PC-3 (cell line): ENCODE data around the gene ZNF800. TPM values are rescaled to one million over a fixed set of nuclear protein-coding genes. Genes with fewer than 3 reads are reported as not detected.

Experiments used
- ATAC-seq: fragments of 200-7000 bp; cut with Tn5 transposase; 2 replicates; pipeline ENCODE4 v1.9.1; 2020; ENCODE audit warnings: mild to moderate bottlenecking, moderate library complexity
- BruUV-seq: library from RNA; stranded (reverse); fragments of 400-500 nt; replicated peaks from 2 replicates; lab custom pipeline; 2021; lab: Mats Ljungman, UMichigan
- CTCF ChIA-PET: fragments of 300-600 bp; sonication (Branson Sonifier 250); formaldehyde crosslinking; loops from one replicate; lab custom pipeline; 2022; ENCODE audit warnings: antibody characterized with exemption; lab: Charles Lee
- POLR2A ChIA-PET: fragments of 300-600 bp; sonication (Branson Sonifier 250); formaldehyde crosslinking; loops from one replicate; lab custom pipeline; 2022; ENCODE audit warnings: antibody characterized with exemption; ENCODE audit not compliant: unreplicated experiment; lab: Charles Lee
- DNase-seq: peaks from one replicate; pipeline ENCODE4 v3.0.0-alpha.2; 2015
- H2AFZ ChIP-seq: fragments of 300-600 bp; sonication (generic); 2 replicates; pipeline ENCODE4 v1.6.0; 2016; ENCODE audit warnings: antibody characterized with exemption, low read length
- H3F3A ChIP-seq: fragments of 300-600 bp; sonication (generic); one replicate; pipeline ENCODE4 v1.6.0; 2017; ENCODE audit warnings: antibody characterized with exemption, low read length, control low read depth, mild to moderate bottlenecking; ENCODE audit not compliant: unreplicated experiment
- H3K27ac ChIP-seq: fragments of 300-600 bp; sonication (generic); 2 replicates; pipeline ENCODE4 v1.5.1; 2016; ENCODE audit warnings: mild to moderate bottlenecking, low read length
- H3K27me3 ChIP-seq: fragments of 300-600 bp; sonication (generic); 2 replicates; pipeline ENCODE4 v1.6.1; 2016; ENCODE audit warnings: low read length, mixed read lengths
- H3K36me3 ChIP-seq: fragments of 300-600 bp; sonication (generic); 2 replicates; pipeline ENCODE4 v1.6.1; 2016; ENCODE audit warnings: low read depth, mixed run types, low read length, mixed read lengths
- H3K4me1 ChIP-seq: fragments of 300-600 bp; sonication (generic); 2 replicates; pipeline ENCODE4 v1.5.1; 2016; ENCODE audit warnings: low read length; ENCODE audit not compliant: insufficient read depth
- H3K4me2 ChIP-seq: fragments of 300-600 bp; sonication (generic); 2 replicates; pipeline ENCODE4 v1.6.0; 2016; ENCODE audit warnings: low read length
- H3K4me3 ChIP-seq: fragments of 300-600 bp; sonication (generic); 2 replicates; pipeline ENCODE4 v1.5.1; 2016; ENCODE audit warnings: mild to moderate bottlenecking, low read length, mixed read lengths
- H3K79me2 ChIP-seq: fragments of 300-600 bp; sonication (generic); 2 replicates; pipeline ENCODE4 v1.6.1; 2017; ENCODE audit warnings: low read length, mixed read lengths
- H3K9ac ChIP-seq: fragments of 300-600 bp; sonication (generic); 2 replicates; pipeline ENCODE4 v1.6.0; 2016; ENCODE audit warnings: mild to moderate bottlenecking, low read length
- H3K9me2 ChIP-seq: fragments of 300-600 bp; sonication (generic); replicated peaks from 2 replicates; pipeline ENCODE4 v1.6.1; 2016; ENCODE audit warnings: mixed run types, low read length, mixed read lengths
- H3K9me3 ChIP-seq: fragments of 300-600 bp; sonication (generic); 2 replicates; pipeline ENCODE4 v1.6.1; 2016; ENCODE audit warnings: low read length, mixed read lengths
- H4K20me1 ChIP-seq: fragments of 300-600 bp; sonication (generic); 2 replicates; pipeline ENCODE4 v1.6.1; 2016; ENCODE audit warnings: low read length, mixed read lengths
- EZH2 ChIP-seq: fragments of 300-600 bp; sonication (generic); IDR thresholded peaks from one replicate; pipeline ENCODE4 v1.6.1; 2017; ENCODE audit warnings: antibody characterized with exemption, mild to moderate bottlenecking, low read length; ENCODE audit not compliant: unreplicated experiment
- EZH2phosphoT487 ChIP-seq: fragments of 300-600 bp; sonication (generic); IDR thresholded peaks from 2 replicates; pipeline ENCODE4 v1.6.1; 2018; ENCODE audit warnings: mild to moderate bottlenecking, antibody characterized with exemption, low read length, borderline replicate concordance
- intact Hi-C: fragments of 100-400 bp; cut with micrococcal nuclease; formaldehyde crosslinking; loops from 2 replicates; pipeline ENCODE4 v1.9.0; 2023
- total RNA-seq: library from RNA; depleted of rRNA; stranded (reverse); fragments of >200 nt; gene quantifications from 2 replicates; pipeline ENCODE4 v1.2.3, GENCODE V29; 2014
- TF ChIP-seq, protein P1 (sequence below): fragments of 300-600 bp; sonication (generic); conservative IDR thresholded peaks from 2 replicates; pipeline ENCODE4 v1.5.1; 2017; ENCODE audit warnings: antibody characterized with exemption, low read depth, mild to moderate bottlenecking, low read length

ZNF800 gene
- total RNA-seq, 1 experiment from 2014 or later, result 13.2 TPM

DNA sequence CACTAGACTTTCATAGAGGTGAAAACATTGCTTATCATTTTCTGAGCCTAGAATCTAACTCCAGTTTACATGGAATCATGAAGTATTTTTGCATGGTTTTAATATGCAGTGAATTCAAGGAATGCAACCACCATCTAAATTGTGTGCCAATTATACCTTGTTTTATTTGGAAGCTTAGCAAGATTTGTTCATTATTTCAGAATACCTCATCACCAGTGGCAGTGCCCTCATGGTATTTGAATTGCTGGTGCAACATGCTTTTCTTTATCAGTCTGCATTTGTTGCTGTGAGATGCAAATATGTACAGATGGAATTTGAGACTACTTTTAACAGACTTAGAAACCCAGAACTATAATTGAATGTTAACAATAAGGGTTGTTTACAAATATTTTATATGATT, 18.7 kb upstream of the ZNF800 start:
- H2AFZ ChIP-seq, result no peak overlapping the region
- BruUV-seq, result no TSS peak
- no peak for TF ChIP-seq EZH2phosphoT487
- TF ChIP-seq EZH2, result no peak
- TF ChIP-seq, protein P1, sequence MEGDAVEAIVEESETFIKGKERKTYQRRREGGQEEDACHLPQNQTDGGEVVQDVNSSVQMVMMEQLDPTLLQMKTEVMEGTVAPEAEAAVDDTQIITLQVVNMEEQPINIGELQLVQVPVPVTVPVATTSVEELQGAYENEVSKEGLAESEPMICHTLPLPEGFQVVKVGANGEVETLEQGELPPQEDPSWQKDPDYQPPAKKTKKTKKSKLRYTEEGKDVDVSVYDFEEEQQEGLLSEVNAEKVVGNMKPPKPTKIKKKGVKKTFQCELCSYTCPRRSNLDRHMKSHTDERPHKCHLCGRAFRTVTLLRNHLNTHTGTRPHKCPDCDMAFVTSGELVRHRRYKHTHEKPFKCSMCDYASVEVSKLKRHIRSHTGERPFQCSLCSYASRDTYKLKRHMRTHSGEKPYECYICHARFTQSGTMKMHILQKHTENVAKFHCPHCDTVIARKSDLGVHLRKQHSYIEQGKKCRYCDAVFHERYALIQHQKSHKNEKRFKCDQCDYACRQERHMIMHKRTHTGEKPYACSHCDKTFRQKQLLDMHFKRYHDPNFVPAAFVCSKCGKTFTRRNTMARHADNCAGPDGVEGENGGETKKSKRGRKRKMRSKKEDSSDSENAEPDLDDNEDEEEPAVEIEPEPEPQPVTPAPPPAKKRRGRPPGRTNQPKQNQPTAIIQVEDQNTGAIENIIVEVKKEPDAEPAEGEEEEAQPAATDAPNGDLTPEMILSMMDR, result no peak
- intact Hi-C loops, result no loop called here
- DNase-seq, result no peak
- H3K27ac ChIP-seq, result no peak overlapping the region
- H3K4me2 ChIP-seq, result no peak overlapping the region
- H3K4me3 ChIP-seq, result no peak overlapping the region
- ATAC-seq, result no peak
- CTCF ChIA-PET, result no interaction called here
- H3K9me3 ChIP-seq, result no peaks in the 10 kb centered on the region
- H4K20me1 ChIP-seq, result no peaks in the 10 kb centered on the region
- H3K9ac ChIP-seq, result no peak overlapping the region
- no peaks in the 10 kb centered on the region for H3K36me3 ChIP-seq
- no peaks in the 10 kb centered on the region for H3K79me2 ChIP-seq
- no peaks in the 10 kb centered on the region for H3K9me2 ChIP-seq
- peaks cover 8% of the 10 kb centered on the region for H3K27me3 ChIP-seq
- no peaks in the 10 kb centered on the region for H3K4me1 ChIP-seq
- no peaks in the 10 kb centered on the region for H3F3A ChIP-seq
- POLR2A ChIA-PET, result no interaction called here

DNA sequence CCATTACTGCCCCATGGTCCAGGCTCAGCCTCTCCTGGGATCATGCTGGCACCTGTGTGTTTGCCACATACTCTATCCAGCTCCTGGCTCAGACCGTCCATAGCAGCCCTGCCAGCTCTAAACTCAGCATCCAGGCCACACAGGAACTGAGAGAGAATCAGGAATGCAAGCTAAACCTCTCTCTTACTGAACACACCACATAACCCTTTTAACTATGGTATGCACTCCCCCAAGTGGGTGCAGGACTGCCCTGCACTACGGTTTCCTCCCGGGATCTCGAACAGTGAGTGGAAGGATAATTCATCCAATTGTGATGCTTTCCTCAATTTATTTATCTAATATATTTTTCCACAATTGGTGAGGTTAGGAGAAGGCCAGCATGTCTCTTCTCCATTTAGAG, 17.1 kb upstream of the ZNF800 start:
- H4K20me1 ChIP-seq, result no peaks in the 10 kb centered on the region
- BruUV-seq, result no TSS peak
- ChIA-PET CTCF (no interaction called here), POLR2A (no interaction called here)
- H3K27ac ChIP-seq, result no peak overlapping the region
- H3K4me1 ChIP-seq, result no peaks in the 10 kb centered on the region
- intact Hi-C loops, result no loop called here
- H2AFZ ChIP-seq, result no peak overlapping the region
- no peak overlapping the region for H3K4me2 ChIP-seq
- H3K4me3 ChIP-seq, result no peak overlapping the region
- H3K36me3 ChIP-seq, result no peaks in the 10 kb centered on the region
- H3K27me3 ChIP-seq, result peaks cover 12% of the 10 kb centered on the region
- H3F3A ChIP-seq, result no peaks in the 10 kb centered on the region
- TF ChIP-seq, protein P1, result no peak
- no peak for TF ChIP-seq EZH2phosphoT487
- no peak for TF ChIP-seq EZH2
- H3K9me3 ChIP-seq, result no peaks in the 10 kb centered on the region
- no peak overlapping the region for H3K9ac ChIP-seq
- no peaks in the 10 kb centered on the region for H3K79me2 ChIP-seq
- no peaks in the 10 kb centered on the region for H3K9me2 ChIP-seq
- ATAC-seq (no peak), DNase-seq (no peak)

DNA sequence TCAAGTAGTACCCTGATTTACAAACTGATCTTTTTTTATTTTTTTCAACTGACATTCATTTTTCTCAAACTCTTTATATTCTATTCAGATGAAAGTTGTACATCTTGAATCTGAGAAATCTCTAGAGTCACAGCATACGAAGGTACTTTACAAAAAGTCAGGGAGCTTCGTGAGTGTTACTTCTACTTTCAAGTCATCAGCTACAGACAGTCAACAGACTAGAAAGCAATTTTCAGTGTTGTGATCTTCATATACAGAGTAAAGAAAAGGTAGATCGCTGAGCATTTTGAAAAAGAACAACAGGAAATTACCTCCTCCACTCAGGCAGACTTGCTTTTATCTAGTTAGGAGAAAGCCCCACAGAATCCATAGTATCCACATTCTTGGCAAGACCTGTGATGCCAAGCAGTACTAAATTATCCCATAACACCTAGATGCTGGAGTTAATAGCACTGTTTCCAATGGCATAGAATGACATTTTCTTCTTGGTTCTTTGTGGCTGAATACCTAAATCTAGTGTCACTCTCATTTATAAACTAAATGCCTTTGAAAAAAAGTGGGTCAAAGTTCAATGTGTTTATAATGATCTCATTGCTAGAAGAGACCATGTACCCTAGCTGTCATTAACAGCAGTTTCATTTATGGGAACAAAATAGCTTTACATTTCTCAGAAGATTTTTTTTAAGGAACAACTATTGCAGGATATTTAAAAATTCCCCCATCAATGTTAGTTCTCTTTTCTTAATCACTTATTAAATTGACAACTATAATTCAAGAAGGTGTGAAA, 12.0 kb upstream of the ZNF800 start:
- BruUV-seq, result no TSS peak
- Histone ChIP-seq H4K20me1 (no peaks in the 10 kb centered on the region), H3K27ac (no peak overlapping the region), H3K36me3 (no peaks in the 10 kb centered on the region), H3K9me2 (no peaks in the 10 kb centered on the region), H3K4me1 (no peaks in the 10 kb centered on the region), H3K79me2 (no peaks in the 10 kb centered on the region), H3K27me3 (peaks cover 17% of the 10 kb centered on the region), H3F3A (no peaks in the 10 kb centered on the region), H2AFZ (no peak overlapping the region), H3K9ac (no peak overlapping the region), H3K4me2 (no peak overlapping the region), H3K4me3 (no peak overlapping the region), H3K9me3 (no peaks in the 10 kb centered on the region)
- intact Hi-C loops, result no loop called here
- TF ChIP-seq, protein P1, result no peak
- TF ChIP-seq EZH2, result no peak
- TF ChIP-seq EZH2phosphoT487, result no peak
- ATAC-seq (no peak), DNase-seq (no peak)
- ChIA-PET POLR2A (no interaction called here), CTCF (interaction anchor here (0.6 to 1.0 kb wide), 2 partner anchors 236 to 698 kb away, joined by 3 read pairs; no protein-coding TSS in a partner anchor)
